Gastroesophageal sphincter (tissue), 4 donors: ENCODE data around the gene BPGM. TPM values are rescaled to one million over a fixed set of nuclear protein-coding genes. Genes with fewer than 3 reads are reported as not detected.
"Not testable (repeated sequence)": the region's sequence is repeated elsewhere in the genome, so short reads cannot be mapped to it uniquely, and the experiment has no call there.

ENCODE experiments used
- ATAC-seq: fragments of 150-250 bp; one replicate; pipeline ENCODE4 v1.9.1; 2016; ENCODE audit warnings: mild to moderate bottlenecking, moderate library complexity
- H3K27ac ChIP-seq, 4 donors: fragments of 200-600 bp; sonication (generic) in 3 of 4; 1 replicate in 3 of 4; 2 replicates in 1 of 4; pipeline ENCODE4 v1.5.1; 2016 to 2019
- H3K27me3 ChIP-seq: fragments of 200-600 bp; sonication (generic); one replicate; pipeline ENCODE4 v1.5.1; 2019
- H3K36me3 ChIP-seq, 2 donors: fragments of 200-600 bp; sonication (generic); one replicate each; pipeline ENCODE4 v1.5.1; 2019; ENCODE audit warnings: control low read depth in 1 of 2
- H3K4me1 ChIP-seq, 3 donors: fragments of 200-600 bp; sonication (generic); 1 replicate in 2 of 3; 2 replicates in 1 of 3; pipeline ENCODE4 v1.5.1; 2016 to 2019; ENCODE audit warnings: control low read depth in 2 of 3
- H3K4me3 ChIP-seq, 2 donors: fragments of 200-600 bp; sonication (generic); one replicate each; pipeline ENCODE4 v1.5.1; 2019; ENCODE audit warnings: mild to moderate bottlenecking in 1 of 2, moderate library complexity in 1 of 2
- H3K9me3 ChIP-seq, 3 donors: fragments of 200-600 bp; sonication (generic); one replicate each; pipeline ENCODE4 v1.5.1; 2017 to 2019; ENCODE audit warnings: control low read depth in 2 of 3
- EP300 ChIP-seq: sonication (generic); formaldehyde crosslinking; IDR thresholded peaks from one replicate; pipeline ENCODE4 v1.6.1; 2017; ENCODE audit warnings: antibody characterized with exemption, mild to moderate bottlenecking
- POLR2A ChIP-seq, 2 donors: fragments of 450-650 bp; IDR thresholded peaks; one replicate each; pipeline ENCODE4 v1.6.1; 2017; ENCODE audit warnings: antibody characterized with exemption in 2 of 2, mild to moderate bottlenecking in 2 of 2, moderate library complexity in 1 of 2
- POLR2AphosphoS5 ChIP-seq: sonication (generic); formaldehyde crosslinking; IDR thresholded peaks from one replicate; pipeline ENCODE4 v1.6.1; 2017; ENCODE audit warnings: antibody characterized with exemption
- WGBS, 2 donors: methylation state at CpG; one replicate each; pipeline ENCODE4 v1.1.5; 2018; ENCODE audit warnings: low coverage in 1 of 2; 5-methylcytosine and 5-hydroxymethylcytosine counted together
- total RNA-seq, 4 donors: library from RNA; depleted of rRNA; stranded (reverse); fragments of >200 nt; gene quantifications; one replicate each; pipeline ENCODE4 v1.1.0, GENCODE V29; 2016
- TF ChIP-seq, protein P1 (sequence below), 4 experiments: fragments of 200-600 bp in 2 of 4; fragments of 450-650 bp in 2 of 4; sonication (generic) in 1 of 4; IDR thresholded peaks; one replicate each; pipeline ENCODE4 v1.5.1; 2017 to 2019; ENCODE audit warnings: antibody characterized with exemption in 4 of 4, mild to moderate bottlenecking in 2 of 4, moderate library complexity in 2 of 4

Gene BPGM
- total RNA-seq, 4 donors from 2014 or later = 16.0 to 35.6 (median 29.6) TPM

DNA sequence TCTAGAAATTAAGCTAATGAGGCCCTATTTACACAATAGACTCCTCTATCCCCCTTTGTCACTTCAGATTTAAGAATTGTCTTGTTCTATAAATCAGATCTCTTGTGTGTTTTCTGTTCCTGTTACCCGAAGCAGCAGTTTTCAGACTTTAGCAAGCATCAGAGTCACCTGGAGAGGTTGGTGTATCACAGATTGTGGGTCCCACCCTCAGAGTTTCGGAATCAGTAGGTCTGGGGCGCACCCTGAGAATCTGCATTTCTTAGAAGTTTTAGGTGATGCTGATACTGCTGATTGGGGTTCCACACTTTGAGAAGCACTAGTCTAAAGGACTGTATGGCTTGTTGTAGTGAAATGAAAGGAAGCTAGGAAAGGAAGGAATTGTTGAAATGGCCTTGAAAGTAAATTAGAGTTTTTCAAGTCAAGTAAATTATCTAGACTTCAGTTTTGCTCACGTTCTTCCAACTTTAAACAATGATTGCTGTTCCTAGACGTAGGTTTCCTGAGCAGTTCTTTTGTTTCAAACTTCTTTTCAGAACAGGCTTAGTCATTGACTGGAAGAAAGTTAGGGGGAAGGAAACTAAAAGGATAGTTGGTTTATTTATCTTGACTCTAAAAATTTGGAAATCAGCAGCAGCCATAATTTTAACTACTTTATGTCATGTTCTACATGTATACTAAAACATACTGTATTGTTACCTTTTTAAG, 15.7 kb downstream of the BPGM start:
- no peak overlapping the region for H3K27ac ChIP-seq
- ATAC-seq = no peak
- H3K4me3 ChIP-seq = no peak overlapping the region
- peaks cover 0 to 31% of the 10 kb centered on the region in 2 donors for H3K36me3 ChIP-seq
- no peaks in the 10 kb centered on the region for H3K9me3 ChIP-seq
- no peak for TF ChIP-seq POLR2A (IDR thresholded peaks at IDR 0.05)
- no peaks in the 10 kb centered on the region for H3K4me1 ChIP-seq
- 71 to 72% methylated on average over 5 of the region's 5 CpGs for WGBS, 2 donors
- no peaks in the 10 kb centered on the region for H3K27me3 ChIP-seq

DNA sequence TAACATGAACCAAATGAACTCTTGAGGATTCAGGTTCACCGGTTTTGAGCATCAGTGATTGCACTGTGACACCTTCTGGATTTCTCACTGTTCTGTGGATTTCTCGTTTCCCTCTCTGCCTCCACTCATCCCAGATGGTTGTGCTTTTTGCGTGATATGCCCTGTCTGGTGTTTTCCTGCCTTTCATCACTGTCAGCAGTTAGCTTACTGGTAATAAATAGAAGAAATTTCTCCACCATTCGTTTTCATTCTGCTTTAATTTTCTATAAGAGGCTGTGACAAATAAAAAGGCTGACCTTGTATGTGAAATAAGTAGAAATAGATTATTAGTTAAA, 16.2 kb downstream of the BPGM start:
- WGBS, 2 donors = 64 to 65% methylated on average over 2 to 4 of the region's 4 CpGs
- H3K4me3 ChIP-seq = no peak overlapping the region
- peaks cover 0 to 31% of the 10 kb centered on the region in 2 donors for H3K36me3 ChIP-seq
- ATAC-seq = no peak
- TF ChIP-seq, protein P1, sequence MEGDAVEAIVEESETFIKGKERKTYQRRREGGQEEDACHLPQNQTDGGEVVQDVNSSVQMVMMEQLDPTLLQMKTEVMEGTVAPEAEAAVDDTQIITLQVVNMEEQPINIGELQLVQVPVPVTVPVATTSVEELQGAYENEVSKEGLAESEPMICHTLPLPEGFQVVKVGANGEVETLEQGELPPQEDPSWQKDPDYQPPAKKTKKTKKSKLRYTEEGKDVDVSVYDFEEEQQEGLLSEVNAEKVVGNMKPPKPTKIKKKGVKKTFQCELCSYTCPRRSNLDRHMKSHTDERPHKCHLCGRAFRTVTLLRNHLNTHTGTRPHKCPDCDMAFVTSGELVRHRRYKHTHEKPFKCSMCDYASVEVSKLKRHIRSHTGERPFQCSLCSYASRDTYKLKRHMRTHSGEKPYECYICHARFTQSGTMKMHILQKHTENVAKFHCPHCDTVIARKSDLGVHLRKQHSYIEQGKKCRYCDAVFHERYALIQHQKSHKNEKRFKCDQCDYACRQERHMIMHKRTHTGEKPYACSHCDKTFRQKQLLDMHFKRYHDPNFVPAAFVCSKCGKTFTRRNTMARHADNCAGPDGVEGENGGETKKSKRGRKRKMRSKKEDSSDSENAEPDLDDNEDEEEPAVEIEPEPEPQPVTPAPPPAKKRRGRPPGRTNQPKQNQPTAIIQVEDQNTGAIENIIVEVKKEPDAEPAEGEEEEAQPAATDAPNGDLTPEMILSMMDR (IDR thresholded peaks at IDR 0.05) = no peak
- no peak for TF ChIP-seq POLR2AphosphoS5
- TF ChIP-seq EP300 = no peak
- no peak for TF ChIP-seq POLR2A (IDR thresholded peaks at IDR 0.05)
- H3K27ac ChIP-seq = no peak overlapping the region
- H3K4me1 ChIP-seq = no peaks in the 10 kb centered on the region
- no peaks in the 10 kb centered on the region for H3K9me3 ChIP-seq
- no peaks in the 10 kb centered on the region for H3K27me3 ChIP-seq

DNA sequence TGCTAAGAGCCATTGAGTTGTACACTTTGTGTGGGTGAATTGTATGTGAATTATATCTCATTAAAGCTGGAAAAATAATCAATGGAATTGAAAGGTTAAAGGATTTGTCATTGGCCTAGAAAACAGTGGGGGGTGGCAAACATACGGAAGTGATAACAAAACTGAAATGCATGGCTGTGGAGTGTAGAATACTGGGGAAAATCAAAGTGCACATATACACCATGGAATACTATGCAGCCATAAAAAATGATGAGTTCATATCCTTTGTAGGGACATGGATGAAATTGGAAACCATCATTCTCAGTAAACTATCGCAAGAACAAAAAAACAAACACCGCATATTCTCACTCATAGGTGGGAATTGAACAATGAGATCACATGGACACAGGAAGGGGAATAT, 18.4 kb downstream of the BPGM start:
- 74% methylated on average over 2 of the region's 3 CpGs; no CpG with 5 or more reads in 1 of the 2 donors for WGBS, 2 donors
- H3K9me3 ChIP-seq, H3K4me3 ChIP-seq, H3K27me3 ChIP-seq, H3K4me1 ChIP-seq, H3K27ac ChIP-seq, ATAC-seq: not testable (repeated sequence)
- peaks cover 0 to 26% of the 10 kb centered on the region in 2 donors for H3K36me3 ChIP-seq

DNA sequence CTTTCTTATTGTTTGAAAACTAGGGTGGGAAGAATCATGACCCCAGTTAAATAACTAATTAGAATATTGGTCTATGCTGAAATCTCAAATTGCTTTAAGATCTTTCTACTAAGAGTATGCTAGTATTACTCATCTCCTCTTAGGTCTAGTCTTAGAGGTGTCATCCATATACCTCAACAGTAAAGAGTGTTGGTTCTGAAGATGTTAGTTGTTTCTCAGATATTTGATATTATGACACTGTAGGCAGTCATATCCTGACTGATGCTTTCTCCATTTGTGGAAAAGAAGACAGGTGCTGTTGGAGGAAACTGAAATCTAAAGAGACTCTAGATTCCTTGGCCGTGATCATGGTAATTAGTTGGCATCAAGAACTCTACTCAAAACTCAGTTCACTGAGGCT, 21.2 kb downstream of the BPGM start:
- WGBS, 2 donors = 100% methylated on average over 1 of the region's 1 CpG
- TF ChIP-seq EP300 (no peak), POLR2A (IDR thresholded peaks at IDR 0.05) (no peak), POLR2AphosphoS5 (no peak)
- TF ChIP-seq, protein P1 (IDR thresholded peaks at IDR 0.05) = no peak
- H3K27ac ChIP-seq = no peak overlapping the region
- peaks cover 0 to 8% of the 10 kb centered on the region in 2 donors for H3K36me3 ChIP-seq
- H3K9me3 ChIP-seq = no peaks in the 10 kb centered on the region
- H3K27me3 ChIP-seq = no peaks in the 10 kb centered on the region
- no peak overlapping the region for H3K4me3 ChIP-seq
- ATAC-seq = no peak
- peaks cover 0 to 17% (median 2%) of the 10 kb centered on the region in 3 donors for H3K4me1 ChIP-seq

DNA sequence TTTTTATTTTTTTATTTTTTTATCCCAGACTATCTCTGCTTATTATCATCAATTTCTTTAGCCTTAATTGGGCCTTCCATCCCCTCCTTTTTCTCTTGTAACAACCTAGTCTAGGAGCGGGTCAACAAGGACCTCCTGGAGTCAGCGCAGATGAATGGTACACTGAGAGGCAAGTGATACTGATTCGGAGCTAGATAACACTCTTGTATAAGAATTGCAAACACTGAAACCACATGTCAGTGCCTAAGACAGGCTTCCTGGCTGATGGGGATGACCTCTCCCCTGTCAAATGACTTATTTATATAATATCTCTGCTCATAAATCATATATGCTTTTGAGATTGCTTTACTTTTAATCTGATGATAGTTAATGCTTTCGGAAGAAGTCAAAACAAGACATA, 22.7 kb downstream of the BPGM start:
- H3K27ac ChIP-seq = no peak overlapping the region
- TF ChIP-seq POLR2A (IDR thresholded peaks at IDR 0.05) = no peak
- TF ChIP-seq, protein P1 (IDR thresholded peaks at IDR 0.05) = no peak
- no peak for TF ChIP-seq EP300
- TF ChIP-seq POLR2AphosphoS5 = no peak
- no peak overlapping the region for H3K4me3 ChIP-seq
- peaks cover 0 to 17% (median 2%) of the 10 kb centered on the region in 3 donors for H3K4me1 ChIP-seq
- H3K27me3 ChIP-seq = no peaks in the 10 kb centered on the region
- WGBS, 2 donors = 74 to 80% methylated on average over 3 to 4 of the region's 4 CpGs
- peaks cover 0 to 4% of the 10 kb centered on the region in 2 donors for H3K36me3 ChIP-seq
- H3K9me3 ChIP-seq = no peaks in the 10 kb centered on the region
- ATAC-seq = no peak

DNA sequence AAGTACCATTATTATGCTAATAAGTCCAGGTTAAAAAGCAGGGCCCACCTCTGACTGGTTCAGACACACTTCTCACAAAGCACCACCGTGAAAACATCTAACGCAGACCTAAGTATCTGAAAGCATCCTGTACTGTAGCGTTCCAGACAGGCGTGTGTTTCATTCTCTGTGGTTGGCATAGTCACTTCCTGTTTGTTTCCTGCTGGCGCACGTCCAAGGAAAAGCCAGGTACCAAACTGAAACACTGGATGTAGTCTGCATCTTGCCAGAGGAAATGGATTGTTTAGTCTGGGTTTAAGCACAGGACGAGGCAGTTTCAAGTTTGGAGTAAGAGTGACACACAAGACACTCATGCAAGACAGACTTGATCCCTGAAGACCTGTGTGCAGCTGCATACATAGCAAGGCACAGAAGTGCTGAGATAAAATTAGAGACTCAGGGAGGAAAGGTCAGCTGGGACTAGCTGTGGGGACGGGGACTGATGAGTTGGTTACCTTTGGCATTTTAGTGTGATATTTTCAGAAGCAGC, 23.3 kb downstream of the BPGM start:
- Histone ChIP-seq H3K4me1 (peaks cover 0 to 17% (median 2%) of the 10 kb centered on the region in 3 donors), H3K4me3 (no peak overlapping the region), H3K36me3 (no peaks in the 10 kb centered on the region), H3K9me3 (no peaks in the 10 kb centered on the region), H3K27me3 (no peaks in the 10 kb centered on the region), H3K27ac (no peak overlapping the region)
- ATAC-seq = peak; percentile 43
- 34 to 39% methylated on average over 4 to 7 of the region's 8 CpGs for WGBS, 2 donors
- TF ChIP-seq, protein P1 (IDR thresholded peaks at IDR 0.05) = no peak
- peak; percentile 25 for TF ChIP-seq POLR2AphosphoS5
